ENCODE results near the gene TMEM204.

GRCh38 chr16:1520461-1520860 is 13.0 kb upstream of the TMEM204 start:
- no peak for TF ChIP-seq GATA3 (IDR thresholded peaks at IDR 0.05; ENCODE audit: low read depth, low read length)
- no peak for TF ChIP-seq GATA2 (IDR thresholded peaks at IDR 0.05; ENCODE audit: low read depth, low read length)
